Motor neuron (in vitro differentiated cells): ENCODE data around the gene NEURL3. TPM values are rescaled to one million over a fixed set of nuclear protein-coding genes. Genes with fewer than 3 reads are reported as not detected.

Experiments used
- ATAC-seq, 8 experiments: fragments of 200-7000 bp; cut with Tn5 transposase; replicated peaks in 6 of 8; 2 replicates each; pipeline ENCODE4 v1.8.0; 2021; ENCODE audit warnings: mild to moderate bottlenecking in 8 of 8, moderate library complexity in 8 of 8
- H3K27ac ChIP-seq, 2 donors: fragments of 250-450 bp; sonication (Bioruptor Pico); 2 replicates each; pipeline ENCODE4 v1.9.0; 2021; ENCODE audit warnings: antibody characterized with exemption in 2 of 2, mild to moderate bottlenecking in 2 of 2, moderate library complexity in 1 of 2
- H3K4me1 ChIP-seq, 2 donors: fragments of 250-450 bp; sonication (Bioruptor Pico); replicated peaks in 1 of 2; 2 replicates each; pipeline ENCODE4 v1.6.1; 2021; ENCODE audit warnings: antibody characterized with exemption in 2 of 2, mild to moderate bottlenecking in 2 of 2, moderate library complexity in 1 of 2
- H3K4me3 ChIP-seq, 5 donors: fragments of 250-450 bp; sonication (Bioruptor Pico); 2 replicates each; pipeline ENCODE4 v1.9.0; 2021; ENCODE audit warnings: antibody characterized with exemption in 5 of 5, mild to moderate bottlenecking in 5 of 5, moderate library complexity in 4 of 5
- WGBS, 10 experiments: fragments of 450-650 bp; shearing (Covaris generic); methylation state at CpG; one replicate each; pipeline ENCODE4 v1.0.0; 2022; 5-methylcytosine and 5-hydroxymethylcytosine counted together
- in situ Hi-C, 9 experiments: fragments of 400-800 bp; cut with MboI; loops; one replicate each; pipeline ENCODE4 v1.15.0; 2021; ENCODE audit warnings: low sequenced_read_pairs in 9 of 9, low pct_unique_long_range_greater_than_20kb in 2 of 9; ENCODE audit not compliant: unreplicated experiment in 9 of 9
- total RNA-seq, 8 experiments: library from RNA; unstranded; fragments of 300-600 nt; gene quantifications; 2 replicates each; pipeline versions ENCODE4 v1.2.3 to v1.2.4, GENCODE V29; 2022

Gene NEURL3
- total RNA-seq, 8 experiments from 2014 or later: 0.13 to 0.52 (median 0.17) TPM; not detected in 4

DNA sequence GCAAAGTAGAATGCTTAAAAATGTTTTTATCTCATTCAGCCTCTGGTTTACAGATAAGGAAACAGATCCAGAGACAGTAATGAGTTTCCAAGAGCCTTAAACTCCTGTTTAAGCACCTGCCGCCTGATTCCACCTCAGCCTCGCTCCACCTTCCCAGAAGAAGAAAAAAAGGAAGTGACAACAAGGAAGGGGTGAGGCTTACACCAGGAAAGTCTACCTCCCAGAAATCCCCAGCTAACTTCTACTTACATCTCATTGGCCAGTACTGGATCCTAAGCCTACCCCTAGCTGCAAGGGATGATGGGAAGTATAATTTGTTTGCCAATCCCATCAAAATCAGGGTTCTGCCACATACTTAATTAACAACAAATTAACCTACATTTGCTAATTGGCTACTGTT, 16.1 kb upstream of the NEURL3 start:
- H3K27ac ChIP-seq: no peak overlapping the region
- WGBS, 10 experiments: 80 to 100% (median 100%) methylated on average over 1 to 2 of the region's 2 CpGs; no CpG with 5 or more reads in 1 of the 10 experiments
- no peak for ATAC-seq
- H3K4me1 ChIP-seq: no peaks in the 10 kb centered on the region
- H3K4me3 ChIP-seq: no peak overlapping the region
- in situ Hi-C loops: loop anchor here in 1 of 9 experiments (25.0 kb wide), 1 partner anchor 109 kb away; no protein-coding TSS in a partner anchor

DNA sequence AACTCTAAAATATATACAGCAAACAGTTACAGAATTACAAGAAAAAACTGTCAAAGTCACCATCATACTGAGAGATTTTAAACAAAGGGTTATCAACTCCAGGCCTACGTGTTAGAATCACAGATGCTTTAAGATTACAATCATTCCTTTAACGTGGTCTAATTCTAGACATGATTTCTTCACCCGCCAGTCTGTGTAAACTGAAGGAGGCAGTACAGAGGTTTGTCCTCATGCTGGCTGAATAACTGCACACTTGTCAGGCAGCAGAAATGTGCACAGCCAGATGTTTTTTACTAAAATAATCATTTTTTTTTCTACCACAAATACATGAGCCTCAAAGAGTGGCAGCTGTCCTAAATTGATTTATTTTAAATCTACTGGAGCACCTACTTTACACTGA, 15.5 kb upstream of the NEURL3 start:
- in situ Hi-C loops: loop anchor here in 1 of 9 experiments (25.0 kb wide), 1 partner anchor 108 kb away; no protein-coding TSS in a partner anchor
- H3K4me3 ChIP-seq: no peak overlapping the region
- no peak for ATAC-seq
- WGBS, 10 experiments: 51 to 100% (median 68%) methylated on average over 1 to 3 of the region's 3 CpGs; no CpG with 5 or more reads in 2 of the 10 experiments
- no peaks in the 10 kb centered on the region for H3K4me1 ChIP-seq
- no peak overlapping the region for H3K27ac ChIP-seq

DNA sequence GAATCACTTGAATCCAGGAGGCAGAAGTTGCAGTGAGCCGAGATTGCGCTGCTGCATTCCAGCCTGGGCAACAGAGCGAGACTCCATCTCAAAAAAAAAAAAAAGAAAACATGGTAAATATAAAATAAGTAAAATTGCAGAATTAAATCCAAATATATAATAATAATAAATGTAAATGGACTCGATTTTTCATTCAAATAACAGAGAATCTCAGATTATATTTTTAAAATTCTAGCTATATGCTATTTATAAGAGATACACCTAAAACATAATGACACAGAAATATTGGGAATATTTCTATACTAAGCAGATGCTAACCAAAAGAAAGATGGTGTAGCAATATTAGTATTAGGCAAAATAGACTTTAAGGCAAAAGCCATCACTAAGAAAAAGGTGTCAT, 15.1 kb upstream of the NEURL3 start:
- WGBS, 10 experiments: 0 to 82% (median 69%) methylated on average over 1 to 4 of the region's 4 CpGs; no CpG with 5 or more reads in 1 of the 10 experiments
- H3K4me3 ChIP-seq: no peak overlapping the region
- H3K27ac ChIP-seq: no peak overlapping the region
- no peak for ATAC-seq
- in situ Hi-C loops: loop anchor here in 1 of 9 experiments (25.0 kb wide), 1 partner anchor 108 kb away; no protein-coding TSS in a partner anchor
- H3K4me1 ChIP-seq: no peaks in the 10 kb centered on the region

DNA sequence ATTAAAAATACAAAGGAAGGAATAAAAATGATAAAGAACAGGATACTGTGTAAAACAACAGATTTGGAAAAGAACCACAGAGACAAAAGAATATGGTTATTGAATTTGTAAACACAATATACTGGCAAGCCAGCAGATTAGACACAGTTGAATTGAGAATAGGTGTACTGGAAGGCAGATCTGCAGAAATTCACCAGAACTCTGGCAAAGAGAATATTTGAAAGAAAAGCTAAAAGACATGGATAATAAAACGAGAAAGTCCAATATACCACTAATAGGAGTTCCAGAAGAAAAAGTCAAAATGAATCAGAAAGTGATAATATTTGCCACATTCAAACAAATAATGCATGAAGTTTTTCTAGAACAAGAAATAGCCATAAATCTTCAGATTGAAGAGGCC, 11.9 kb upstream of the NEURL3 start:
- 0 to 52% (median 38%) methylated on average over 1 of the region's 1 CpG; no CpG with 5 or more reads in 1 of the 10 experiments for WGBS, 10 experiments
- Histone ChIP-seq H3K4me1 (no peaks in the 10 kb centered on the region), H3K4me3 (no peak overlapping the region), H3K27ac (no peak overlapping the region)
- ATAC-seq: no peak
- in situ Hi-C loops: loop anchor here in 1 of 9 experiments (25.0 kb wide), 1 partner anchor 105 kb away; no protein-coding TSS in a partner anchor

DNA sequence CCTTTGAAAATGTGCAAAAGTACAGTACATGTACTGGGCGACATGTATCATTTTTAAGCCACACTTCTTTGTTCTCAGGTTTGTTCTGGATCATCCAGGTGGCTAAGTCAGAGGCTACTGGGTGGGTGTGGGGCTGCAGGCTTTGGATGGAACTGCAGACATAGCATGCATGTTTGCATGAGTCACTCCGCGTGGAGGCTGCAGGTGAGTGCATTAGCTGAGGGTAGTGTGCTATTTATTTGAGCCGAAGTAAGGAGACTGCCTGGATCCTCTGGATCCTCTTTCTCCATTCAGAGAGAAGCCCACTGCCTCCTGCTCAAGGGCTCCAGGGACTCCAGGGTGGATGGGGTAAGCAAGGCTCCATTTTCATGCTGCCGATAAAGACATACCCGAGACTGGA, 9.4 kb upstream of the NEURL3 start:
- Histone ChIP-seq H3K4me1 (no peaks in the 10 kb centered on the region), H3K4me3 (no peak overlapping the region), H3K27ac (no peak overlapping the region)
- no peak for ATAC-seq
- WGBS, 10 experiments: 40 to 100% (median 67%) methylated on average over 1 to 5 of the region's 6 CpGs; no CpG with 5 or more reads in 1 of the 10 experiments
- in situ Hi-C loops: loop anchor here in 1 of 9 experiments (25.0 kb wide), 1 partner anchor 102 kb away; no protein-coding TSS in a partner anchor

DNA sequence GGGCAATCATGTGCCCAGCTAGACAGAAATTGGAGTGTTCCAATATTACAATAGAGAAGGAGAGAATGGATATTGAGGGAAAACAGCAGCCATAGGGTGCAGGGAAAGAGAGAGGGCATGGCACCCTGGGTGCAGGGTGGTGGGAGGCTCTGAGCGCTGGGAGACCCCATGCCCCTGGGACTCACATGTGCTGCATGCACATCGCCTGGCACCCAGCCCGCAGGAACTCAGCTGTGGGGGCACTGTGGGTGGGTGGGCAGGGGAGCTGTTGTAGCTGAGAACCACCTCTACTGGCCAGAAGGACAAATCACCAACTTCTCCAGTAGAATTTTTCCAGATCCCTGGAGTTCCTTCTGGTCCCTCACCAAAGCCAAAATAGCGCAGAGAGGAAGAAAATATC, 7.2 kb upstream of the NEURL3 start:
- H3K27ac ChIP-seq: no peak overlapping the region
- in situ Hi-C loops: loop anchor here in 1 of 9 experiments (25.0 kb wide), 1 partner anchor 100 kb away; no protein-coding TSS in a partner anchor
- peaks cover 0 to 3% of the 10 kb centered on the region in 2 donors for H3K4me1 ChIP-seq
- 100% methylated on average over 1 of the region's 4 CpGs; no CpG with 5 or more reads in 9 of the 10 experiments for WGBS, 10 experiments
- no peak for ATAC-seq
- no peak overlapping the region for H3K4me3 ChIP-seq

DNA sequence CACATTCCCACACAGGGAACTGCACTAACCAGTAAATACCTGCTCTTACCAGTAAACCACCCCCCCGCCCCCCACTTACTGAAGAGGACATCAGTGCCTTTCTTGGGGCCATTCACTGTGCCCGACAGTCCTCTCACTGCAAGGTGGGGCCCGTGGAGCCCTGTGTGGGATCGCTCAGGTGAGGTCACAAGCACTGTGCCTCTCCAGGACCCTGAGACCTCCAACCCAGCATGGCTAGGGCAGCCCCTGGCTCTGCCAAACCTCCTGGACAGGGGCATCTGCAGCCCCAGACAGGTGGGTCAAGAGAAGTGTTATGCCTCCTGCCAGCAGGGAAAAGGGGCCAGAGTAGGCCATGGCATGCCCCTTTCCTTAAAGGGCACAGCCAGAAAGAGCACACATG, 6.7 kb upstream of the NEURL3 start:
- 38 to 100% (median 51%) methylated on average over 1 to 3 of the region's 4 CpGs; no CpG with 5 or more reads in 5 of the 10 experiments for WGBS, 10 experiments
- no peak for ATAC-seq
- Histone ChIP-seq H3K4me3 (no peak overlapping the region), H3K27ac (no peak overlapping the region), H3K4me1 (peaks cover 0 to 3% of the 10 kb centered on the region in 2 donors)
- in situ Hi-C loops: loop anchor here in 1 of 9 experiments (25.0 kb wide), 1 partner anchor 100 kb away; no protein-coding TSS in a partner anchor

DNA sequence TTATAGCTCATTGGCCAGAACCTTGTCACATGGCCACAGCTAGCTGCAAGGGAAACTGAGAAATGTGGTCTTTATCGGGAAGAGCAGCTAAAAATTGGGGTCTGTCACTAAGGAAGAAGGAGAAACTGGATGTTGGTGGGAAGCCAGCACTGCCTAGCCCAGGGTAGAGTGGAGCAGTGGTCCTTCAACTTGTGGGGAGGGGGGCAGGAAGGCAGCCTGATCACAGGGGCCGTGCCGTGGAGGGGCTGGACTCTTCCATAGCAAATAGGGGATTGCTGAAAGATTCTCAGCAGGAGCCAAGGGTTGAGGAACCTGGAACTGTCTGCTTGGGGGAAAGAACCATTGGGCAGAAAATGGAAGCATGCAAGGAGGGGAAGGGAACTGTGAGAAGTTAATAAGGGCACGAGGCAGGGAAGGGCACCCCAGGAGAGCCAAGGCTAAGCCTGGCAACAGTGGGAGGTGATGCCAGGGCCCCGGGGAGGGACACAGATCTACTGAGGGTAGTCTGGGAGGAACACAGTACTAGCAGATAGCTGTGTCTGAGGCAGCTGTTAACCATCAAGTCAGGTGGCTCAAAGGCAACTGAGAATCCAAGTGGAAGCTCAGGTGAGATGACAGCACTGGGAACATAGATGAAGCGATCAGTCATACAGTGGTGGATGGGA, 5.9 kb upstream of the NEURL3 start:
- Histone ChIP-seq H3K4me1 (peaks cover 0 to 3% of the 10 kb centered on the region in 2 donors), H3K27ac (no peak overlapping the region), H3K4me3 (no peak overlapping the region)
- 32 to 100% (median 49%) methylated on average over 1 to 4 of the region's 6 CpGs; no CpG with 5 or more reads in 4 of the 10 experiments for WGBS, 10 experiments
- no peak for ATAC-seq
- in situ Hi-C loops: loop anchor here in 1 of 9 experiments (25.0 kb wide), 1 partner anchor 99 kb away; no protein-coding TSS in a partner anchor

DNA sequence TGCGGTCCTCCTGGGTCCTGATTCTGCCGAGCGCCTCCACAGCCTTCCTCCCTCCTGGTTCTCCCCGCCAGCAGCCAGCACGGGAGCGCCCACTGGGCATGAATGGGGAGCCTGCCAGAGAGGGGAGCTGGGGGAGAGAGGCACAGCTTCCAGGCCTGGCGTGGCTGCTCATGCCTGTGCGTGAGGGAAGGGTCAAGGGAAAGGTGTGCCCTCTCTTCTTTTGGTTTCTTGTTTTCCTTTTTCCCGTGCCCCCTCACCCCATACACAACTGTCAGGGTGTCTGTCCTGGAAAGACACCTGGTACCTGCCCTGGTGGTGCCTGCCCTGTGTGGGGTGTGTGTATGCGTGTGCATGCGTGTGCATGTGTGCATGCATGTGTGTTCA, 4.7 kb upstream of the NEURL3 start:
- in situ Hi-C loops: loop anchor here in 4 of 9 experiments (10.0 to 25.0 kb wide), 3 partner anchors 95 to 105 kb away; no protein-coding TSS in a partner anchor
- Histone ChIP-seq H3K4me1 (peaks cover 0 to 3% of the 10 kb centered on the region in 2 donors), H3K4me3 (no peak overlapping the region), H3K27ac (no peak overlapping the region)
- no peak for ATAC-seq
- 0 to 100% (median 74%) methylated on average over 1 to 3 of the region's 11 CpGs; no CpG with 5 or more reads in 6 of the 10 experiments for WGBS, 10 experiments

DNA sequence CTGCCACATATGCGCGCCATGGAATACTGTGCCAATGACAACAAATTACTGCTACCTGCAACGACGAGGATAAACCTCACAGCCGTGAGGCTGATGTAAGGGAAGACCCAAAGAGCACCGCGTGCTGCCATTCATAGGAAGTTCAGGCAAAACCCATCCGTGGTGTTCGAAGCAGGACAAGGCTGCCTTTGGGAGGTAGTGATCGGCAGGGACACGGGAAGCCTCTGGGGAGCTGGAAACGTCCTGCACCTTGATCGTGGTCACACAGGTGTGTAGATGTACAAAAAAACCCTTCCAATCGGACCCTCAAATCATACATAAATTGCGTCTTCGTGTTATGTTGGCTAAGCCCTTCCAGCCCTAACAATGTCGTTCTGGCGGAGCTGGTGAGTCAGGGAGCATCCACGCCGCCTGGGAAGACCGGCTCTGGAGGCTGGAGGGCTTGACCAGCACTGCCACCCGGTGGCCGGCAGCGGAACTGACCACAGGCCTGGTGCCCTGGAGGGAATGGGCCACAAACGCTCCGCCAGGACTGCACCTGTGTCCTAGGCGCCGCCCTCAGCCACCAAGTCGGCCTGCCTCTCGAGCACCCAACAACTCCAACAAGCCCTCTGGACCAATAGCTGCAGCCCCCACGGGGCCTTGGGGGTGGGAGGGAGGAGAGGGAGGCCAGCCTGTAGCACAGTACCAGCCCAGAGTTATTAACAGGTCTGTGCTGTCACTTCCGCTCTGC, 4.1 kb upstream of the NEURL3 start:
- in situ Hi-C loops: loop anchor here in 4 of 9 experiments (10.0 to 25.0 kb wide), 3 partner anchors 94 to 104 kb away; no protein-coding TSS in a partner anchor
- Histone ChIP-seq H3K27ac (no peak overlapping the region), H3K4me1 (peaks cover 0 to 3% of the 10 kb centered on the region in 2 donors), H3K4me3 (peak overlapping the region in 1 of 5 donors; percentile 10)
- WGBS, 10 experiments: 0 to 47% (median 21%) methylated on average over 1 to 9 of the region's 32 CpGs; no CpG with 5 or more reads in 4 of the 10 experiments
- peak; percentile 80 to 96 (median 90) for ATAC-seq

DNA sequence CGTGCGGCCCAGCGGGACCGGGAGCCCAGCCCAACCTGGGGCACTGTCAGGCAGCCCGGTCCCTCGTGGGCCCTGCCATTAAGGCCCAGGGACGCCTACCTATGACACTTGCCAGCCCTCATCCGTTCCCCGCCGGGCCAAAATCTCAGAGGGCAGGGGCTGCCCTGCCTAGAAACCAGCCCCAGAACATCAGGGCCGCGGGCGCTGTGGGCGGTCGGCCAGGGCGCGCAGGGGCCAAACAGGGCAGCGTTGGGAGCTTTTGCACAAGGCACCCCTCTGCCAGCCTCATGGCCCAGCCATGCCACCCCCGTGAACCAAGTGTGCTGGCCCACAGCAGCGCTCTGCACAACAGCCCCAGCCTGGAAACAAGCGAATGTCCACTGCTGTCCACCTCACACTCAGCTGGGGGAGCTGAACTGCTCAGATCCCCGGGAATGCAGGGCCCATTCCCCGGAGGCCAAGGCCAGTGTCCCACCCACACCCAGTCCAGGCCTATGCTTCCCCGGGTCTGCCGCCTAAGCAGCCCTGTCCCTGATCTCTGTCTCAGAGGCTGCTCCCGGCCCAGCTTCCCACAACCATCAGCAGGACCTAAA, 3.5 kb upstream of the NEURL3 start:
- ATAC-seq: peak in 2 of 8 experiments; percentile 1 to 2
- 74 to 100% (median 80%) methylated on average over 1 to 10 of the region's 26 CpGs; no CpG with 5 or more reads in 7 of the 10 experiments for WGBS, 10 experiments
- Histone ChIP-seq H3K27ac (no peak overlapping the region), H3K4me3 (no peak overlapping the region), H3K4me1 (peaks cover 0 to 3% of the 10 kb centered on the region in 2 donors)
- in situ Hi-C loops: loop anchor here in 4 of 9 experiments (10.0 to 25.0 kb wide), 3 partner anchors 94 to 104 kb away; no protein-coding TSS in a partner anchor

DNA sequence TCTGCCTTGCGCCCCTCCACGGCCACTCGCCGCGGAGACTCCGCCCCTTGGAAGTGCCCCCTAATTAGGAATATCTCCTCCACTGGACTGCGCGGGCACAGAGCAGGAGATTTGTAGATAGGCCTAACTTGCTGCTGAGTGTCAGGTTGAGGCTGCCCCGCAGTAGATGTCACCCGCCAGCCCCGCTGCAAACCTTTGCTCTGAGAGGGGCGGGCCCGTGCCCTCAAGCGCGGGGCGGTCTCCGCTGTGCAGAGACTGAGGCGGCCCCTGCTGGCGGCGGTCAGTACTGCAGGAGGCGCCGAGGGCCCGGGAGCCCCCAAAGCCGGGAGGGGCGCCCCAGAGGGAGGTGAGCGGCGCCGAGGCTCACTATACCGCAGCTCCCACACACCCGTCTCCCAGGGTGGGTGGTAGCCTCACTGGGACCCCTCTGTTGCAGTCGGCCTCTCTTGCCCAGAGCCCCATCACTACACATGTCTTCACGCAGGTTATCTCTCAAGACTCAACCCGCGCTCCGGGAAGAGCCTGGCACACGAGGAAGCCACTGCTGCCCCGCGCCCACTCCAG, 2.9 kb upstream of the NEURL3 start:
- Histone ChIP-seq H3K4me1 (peaks cover 0 to 3% of the 10 kb centered on the region in 2 donors), H3K4me3 (no peak overlapping the region), H3K27ac (no peak overlapping the region)
- peak; percentile 42 to 80 (median 64) for ATAC-seq
- in situ Hi-C loops: loop anchor here in 4 of 9 experiments (10.0 to 25.0 kb wide), 3 partner anchors 93 to 103 kb away; no protein-coding TSS in a partner anchor
- WGBS, 10 experiments: 0 to 60% (median 6%) methylated on average over 1 to 30 of the region's 38 CpGs; no CpG with 5 or more reads in 4 of the 10 experiments
